A549 (cell line): ENCODE results near the gene PPIAL4G. TPM values are rescaled to one million over a fixed set of nuclear protein-coding genes. Genes with fewer than 3 reads are reported as not detected.
"Not testable (repeated sequence)": the region's sequence is repeated elsewhere in the genome, so short reads cannot be mapped to it uniquely, and the experiment has no call there.

Experiments used
- ATAC-seq, 2 experiments: fragments of 200-7000 bp in 1 of 2; fragments of >200 bp in 1 of 2; cut with Nextera tagmentation in 1 of 2; cut with Tn5 transposase in 1 of 2; 3 replicates each; pipeline versions ENCODE4 v1.8.0 to v1.9.1; 2018 to 2020; ENCODE audit warnings: mild to moderate bottlenecking in 1 of 2, moderate library complexity in 1 of 2
- CTCF ChIA-PET: fragments of 300-600 bp; sonication (Branson Sonifier 250); formaldehyde crosslinking; extraction: SDS; loops from one replicate; lab custom pipeline; 2021; ENCODE audit warnings: antibody characterized with exemption, inconsistent platforms; lab: Yijun Ruan, JAX
- POLR2A ChIA-PET: fragments of 350-600 bp; formaldehyde crosslinking; extraction: SDS; loops from one replicate; lab custom pipeline; 2021; ENCODE audit warnings: antibody characterized with exemption, inconsistent platforms; lab: Yijun Ruan, JAX
- DNase-seq, 2 experiments: peaks; one replicate each; pipeline versions ENCODE4 v3.0.0 to v3.0.0-alpha.2; 2011 to 2016; ENCODE audit warnings: low read depth in 1 of 2, low spot score in 1 of 2
- FAIRE-seq: peaks from 2 replicates; lab custom pipeline; 2011; peaks lifted over from hg19 to GRCh38; lab: Jason Lieb, UNC
- H3K27ac ChIP-seq, 2 experiments: fragments of >200 bp; sonication (Bioruptor Twin); formaldehyde crosslinking; 3 replicates each; pipeline ENCODE4 v1.5.1; 2016 to 2017
- H3K4me1 ChIP-seq: fragments of >200 bp; sonication (Bioruptor Twin); formaldehyde crosslinking; 3 replicates; pipeline ENCODE4 v1.6.1; 2016
- H3K4me2 ChIP-seq: fragments of >200 bp; sonication (Bioruptor Twin); formaldehyde crosslinking; 3 replicates; pipeline ENCODE4 v1.6.1; 2016
- H3K4me3 ChIP-seq: fragments of >200 bp; sonication (Bioruptor Twin); formaldehyde crosslinking; 3 replicates; pipeline ENCODE4 v1.5.1; 2016
- H3K9me3 ChIP-seq: fragments of >200 bp; sonication (Bioruptor Twin); formaldehyde crosslinking; 3 replicates; pipeline ENCODE4 v1.6.1; 2016
- CEBPB ChIP-seq, 2 experiments: fragments of >200 bp in 1 of 2; sonication (Bioruptor Twin) in 1 of 2; formaldehyde crosslinking in 1 of 2; IDR thresholded peaks; 2 replicates each; pipeline ENCODE4 v1.6.1; 2012 to 2016
- GATA3 ChIP-seq: IDR thresholded peaks from 2 replicates; pipeline ENCODE4 v1.6.1; 2012; ENCODE audit warnings: borderline replicate concordance
- HOXB5 ChIP-seq: fragments of 250-450 bp; sonication (Bioruptor Pico); IDR thresholded peaks from 2 replicates; pipeline ENCODE4 v1.5.0; 2020; ENCODE audit warnings: mild to moderate bottlenecking, moderate library complexity
- RAD21 ChIP-seq, 2 experiments: fragments of >200 bp in 1 of 2; sonication (Bioruptor Twin) in 1 of 2; formaldehyde crosslinking in 1 of 2; IDR thresholded peaks in 1 of 2; conservative IDR thresholded peaks in 1 of 2; 2 replicates in 1 of 2; 3 replicates in 1 of 2; pipeline ENCODE4 v1.6.1; 2012 to 2018; ENCODE audit warnings: inconsistent platforms in 1 of 2
- SMC3 ChIP-seq: fragments of >200 bp; sonication (Bioruptor Twin); formaldehyde crosslinking; IDR thresholded peaks from 3 replicates; pipeline ENCODE4 v1.6.1; 2018; ENCODE audit warnings: inconsistent platforms
- SREBF2 ChIP-seq: fragments of 450-650 bp; IDR thresholded peaks from 2 replicates; pipeline ENCODE4 v1.6.1; 2014; ENCODE audit warnings: mild to moderate bottlenecking, moderate library complexity
- WGBS: methylation state at CpG from one replicate; pipeline ENCODE4 v1.1.6; 2017; ENCODE audit errors: missing lambda C conversion rate; 5-methylcytosine and 5-hydroxymethylcytosine counted together
- polyA minus RNA-seq: library from RNA; depleted of rRNA, polyadenylated mRNA; stranded (reverse); fragments of >200 nt; gene quantifications from 2 replicates; pipeline ENCODE4 v1.2.3, GENCODE V29; 2011; rRNA and poly(A)+ RNA removed
- polyA plus RNA-seq, 4 experiments: library from polyadenylated mRNA; depleted of rRNA in 3 of 4; stranded (reverse); fragments of >200 nt; fragmentation: RNase III in 1 of 4; extraction: RNeasy Plus Mini Kit Qiagen cat#74134 plus additional on column Dnase treatment in 1 of 4; gene quantifications; 2 replicates in 3 of 4; 3 replicates in 1 of 4; pipeline ENCODE4 v1.2.3, GENCODE V29; 2011 to 2017

The PPIAL4G gene
- not detected in 2 replicates for polyA plus RNA-seq (2011; rRNA removed)
- polyA plus RNA-seq (2012; cell fraction: cytosol; rRNA removed), result not detected in 2 replicates
- not detected in 2 replicates for polyA plus RNA-seq (2012; cell fraction: nucleus; rRNA removed)
- not detected in 3 replicates for polyA plus RNA-seq (2017; fragmentation: RNase III; extraction: RNeasy Plus Mini Kit Qiagen cat#74134 plus additional on column Dnase treatment)
- polyA minus RNA-seq, result not detected in 2 replicates

GRCh38 chr1:148483029-148483428 lies at the start of gene PPIAL4G:
Gene PPIAL4G (minus strand): TSS chr1:148483302. CDS start chr1:148483252, 50 bp downstream.
- WGBS, result 66% methylated on average over 12 of the region's 12 CpGs
- POLR2A ChIA-PET, ATAC-seq, FAIRE-seq, DNase-seq, H3K4me2 ChIP-seq, CTCF ChIA-PET, H3K4me3 ChIP-seq, H3K4me1 ChIP-seq, H3K27ac ChIP-seq, H3K9me3 ChIP-seq: not testable (repeated sequence)

GRCh38 chr1:148532158-148532557 lies 49.1 kb upstream of the PPIAL4G start:
- FAIRE-seq, H3K4me1 ChIP-seq, H3K9me3 ChIP-seq, H3K4me2 ChIP-seq, H3K4me3 ChIP-seq, ATAC-seq, CTCF ChIA-PET, H3K27ac ChIP-seq, POLR2A ChIA-PET: not testable (repeated sequence)
- 55% methylated on average over 2 of the region's 4 CpGs for WGBS
- peak in 1 of 2 experiments; percentile 24 for DNase-seq

GRCh38 chr1:148529101-148529567 lies 46.0 kb upstream of the PPIAL4G start:
- H3K27ac ChIP-seq, result peak overlapping the region in 1 of 2 experiments; percentile 63; a peak in 1 of 6 replicates

GRCh38 chr1:148528591-148528990 lies 45.5 kb upstream of the PPIAL4G start:
- Histone ChIP-seq H3K27ac (peak overlapping the region in 1 of 2 experiments; percentile 63; a peak in 1 of 6 replicates), H3K4me3 (0 out of 3 replicates have a peak overlapping the region, but pooled peaks have one; percentile 30)
- H3K4me1 ChIP-seq, DNase-seq, H3K9me3 ChIP-seq, H3K4me2 ChIP-seq, POLR2A ChIA-PET, CTCF ChIA-PET, FAIRE-seq, ATAC-seq: not testable (repeated sequence)
- TF ChIP-seq RAD21 (conservative IDR thresholded peaks at IDR 0.05 in 1 of 2, IDR thresholded peaks at IDR 0.05 in 1 of 2), result 0 out of 5 replicates have a peak, but pooled peaks of 1 of the 2 experiments have one; percentile 7
- 0% methylated on average over 3 of the region's 24 CpGs for WGBS

More at GRCh38 chr1:148529101-148529567, 46.0 kb upstream of the PPIAL4G start:
- POLR2A ChIA-PET, H3K4me1 ChIP-seq, H3K9me3 ChIP-seq, CTCF ChIA-PET, FAIRE-seq: not testable (repeated sequence)
- WGBS, result under 1% methylated on average over 6 of the region's 25 CpGs
- DNase-seq (peak in 1 of 2 experiments; percentile 85), ATAC-seq (peak in 1 of 2 experiments; percentile 85; a peak in 3 of 6 replicates)
- H3K4me2 ChIP-seq, result peak overlapping the region; percentile 47; the same call in 1 of the 3 replicates
- TF ChIP-seq SMC3 (0 out of 3 replicates have a peak, but pooled peaks have one; percentile 6), SREBF2 (peak; percentile 63), GATA3 (0 out of 2 replicates have a peak, but pooled peaks have one; percentile 15), CEBPB (IDR thresholded peaks at IDR 0.05) (peak in 1 of 2 experiments; percentile 38; a peak in 1 of 4 replicates), HOXB5 (CRISPR knock-in tag) (0 out of 2 replicates have a peak, but pooled peaks have one; percentile 36)
- 0 out of 3 replicates have a peak overlapping the region, but pooled peaks have one; percentile 30 for H3K4me3 ChIP-seq

- not testable (repeated sequence) for ATAC-seq
These were observed 43.5 kb upstream of the PPIAL4G start for GRCh38 chr1:148526587-148526986.

GRCh38 chr1:148523205-148524144 lies 40.4 kb upstream of the PPIAL4G start:
- DNase-seq, H3K4me1 ChIP-seq, H3K9me3 ChIP-seq, FAIRE-seq: not testable (repeated sequence)
- ATAC-seq, result peak; percentile 26 to 40; a peak in 4 of 6 replicates
- peak overlapping the region; percentile 62 for H3K4me2 ChIP-seq
- CTCF ChIA-PET, result interaction anchor here (0.6 kb wide), 1 partner anchor 150 kb away, joined by 5 read pairs; no protein-coding TSS in a partner anchor
- 48% methylated on average over 13 of the region's 35 CpGs for WGBS
- peak overlapping the region in 1 of 2 experiments; percentile 89; a peak in 3 of 6 replicates for H3K27ac ChIP-seq
- POLR2A ChIA-PET, result interaction anchor here (0.6 to 1.7 kb wide), 3 partner anchors 135 to 189 kb away, joined by 3 to 17 read pairs (median 4); no protein-coding TSS in a partner anchor
- H3K4me3 ChIP-seq, result peak overlapping the region; percentile 36; the same call in 2 of the 3 replicates

More at GRCh38 chr1:148526587-148526986, 43.5 kb upstream of the PPIAL4G start:
- 94% methylated on average over 2 of the region's 2 CpGs for WGBS
- DNase-seq, H3K4me2 ChIP-seq, POLR2A ChIA-PET, H3K4me3 ChIP-seq, H3K27ac ChIP-seq, H3K4me1 ChIP-seq, CTCF ChIA-PET, H3K9me3 ChIP-seq, FAIRE-seq: not testable (repeated sequence)
